ENCODE data around the gene SUPT3H. TPM values are rescaled to one million over a fixed set of nuclear protein-coding genes. Genes with fewer than 3 reads are reported as not detected.

The SUPT3H gene
- total and polyA plus RNA-seq, 2 of the 13 experiments (the other 11 are each of a cell fraction or from before 2014, with no cell fraction given) = 11.9 to 36.1 TPM

GRCh38 chr6:45036103-45036502, 341.6 kb downstream of the SUPT3H start:
- DNase-seq (ENCODE audit: low spot score) (no peak), ATAC-seq (no peak), FAIRE-seq (no peak)
- Histone ChIP-seq H3K36me3 (replicated peaks in 1 of 2; ENCODE audit: control insufficient read depth in 1 of 2, insufficient read depth in 2 of 2, low read length in 2 of 2) (no peaks in the 10 kb centered on the region), H3K9ac (ENCODE audit: insufficient read depth, low read depth, low read length) (no peak overlapping the region), H2AFZ (ENCODE audit: low read length) (no peak overlapping the region), H3K4me1 (ENCODE audit: insufficient read depth, low read length) (no peaks in the 10 kb centered on the region), H3K79me2 (ENCODE audit: insufficient read depth, low read length) (no peaks in the 10 kb centered on the region), H3K27me3 (ENCODE audit: control insufficient read depth in 1 of 2, insufficient read depth in 2 of 2, low read length in 2 of 2) (no peaks in the 10 kb centered on the region), H3K27ac (ENCODE audit: extremely low read length, insufficient read depth, low read length) (no peak overlapping the region), H4K20me1 (ENCODE audit: insufficient read depth, low read length) (no peaks in the 10 kb centered on the region), H3K4me2 (ENCODE audit: low read depth, low read length) (no peak overlapping the region), H3K9me3 (ENCODE audit: low read length) (no peaks in the 10 kb centered on the region), H3K4me3 (replicated peaks in 1 of 3; ENCODE audit: insufficient read depth in 1 of 3, low read depth in 2 of 3, low read length in 3 of 3) (no peak overlapping the region)
- no TSS peak for BruUV-seq (replicated peaks)
- CTCF ChIA-PET (ENCODE audit: low intra/inter-chr PET ratio, low total read pairs) = no interaction called here
- POLR2A ChIA-PET = no interaction called here
- in situ Hi-C loops (cut with HindIII; ENCODE audit: extremely low pct_ligation_motif_present, low pct_unique_long_range_greater_than_20kb) (no loop called here), intact Hi-C loops (cut with micrococcal nuclease; ENCODE audit: unreplicated experiment) (no loop called here)
- WGBS (ENCODE audit: low lambda C conversion rate) = 98% methylated on average over 3 of the region's 3 CpGs
- TF ChIP-seq ZNF841 (CRISPR knock-in tag; IDR thresholded peaks at IDR 0.05; ENCODE audit: borderline replicate concordance) (no peak), EEA1 (CRISPR knock-in tag; IDR thresholded peaks at IDR 0.05; ENCODE audit: borderline replicate concordance) (no peak), TP53 (CRISPR knock-in tag; conservative IDR thresholded peaks at IDR 0.05) (no peak), TFAP4 (IDR thresholded peaks at IDR 0.05; ENCODE audit: borderline replicate concordance, low read depth) (no peak), PRPF4 (IDR thresholded peaks at IDR 0.05; ENCODE audit: low read depth, low read length, poor library complexity, severe bottlenecking) (no peak), ZNF792 (CRISPR knock-in tag; IDR thresholded peaks at IDR 0.05) (no peak), HMGA1 (CRISPR knock-in tag; conservative IDR thresholded peaks at IDR 0.05) (no peak), ZBTB8A (CRISPR knock-in tag; IDR thresholded peaks at IDR 0.05; ENCODE audit: borderline replicate concordance, low read depth) (no peak), REXO4 (CRISPR knock-in tag; IDR thresholded peaks at IDR 0.05; ENCODE audit: borderline replicate concordance) (no peak), GFI1 (CRISPR knock-in tag; IDR thresholded peaks at IDR 0.05; ENCODE audit: borderline replicate concordance) (no peak), FIP1L1 (IDR thresholded peaks at IDR 0.05; ENCODE audit: borderline replicate concordance, insufficient read depth, low read depth, low read length) (no peak), KIAA2018 (CRISPR knock-in tag; IDR thresholded peaks at IDR 0.05; ENCODE audit: borderline replicate concordance) (no peak), SRSF1 (optimal IDR thresholded peaks at IDR 0.05; ENCODE audit: low read depth, low read length) (no peak)

All from HepG2 (cell line).